HepG2 (cell line): ENCODE data around the gene KLRK1. TPM values are rescaled to one million over a fixed set of nuclear protein-coding genes. Genes with fewer than 3 reads are reported as not detected.
"Not testable (repeated sequence)": the region's sequence is repeated elsewhere in the genome, so short reads cannot be mapped to it uniquely, and the experiment has no call there.

ENCODE experiments used
- ATAC-seq: fragments of 200-7000 bp; cut with Tn5 transposase; 3 replicates; pipeline ENCODE4 v1.9.1; 2020; ENCODE audit warnings: mild to moderate bottlenecking, moderate library complexity
- BruUV-seq: library from RNA; stranded (reverse); fragments of 400-500 nt; replicated peaks from 2 replicates; lab custom pipeline; 2021; lab: Mats Ljungman, UMichigan
- CTCF ChIA-PET: fragments of 300-600 bp; formaldehyde crosslinking; extraction: SDS; loops from one replicate; lab custom pipeline; 2021; ENCODE audit warnings: low total read pairs, inconsistent platforms, low intra/inter-chr PET ratio; lab: Yijun Ruan, JAX
- POLR2A ChIA-PET: fragments of 350-600 bp; sonication (Branson Sonifier 250); formaldehyde crosslinking; loops from one replicate; lab custom pipeline; 2020; ENCODE audit warnings: antibody characterized with exemption, inconsistent platforms; lab: Yijun Ruan, JAX
- DNase-seq: peaks from one replicate; pipeline ENCODE4 v3.0.0-alpha.2; 2015; ENCODE audit warnings: low spot score
- FAIRE-seq: peaks from 3 replicates; lab custom pipeline; 2011; peaks lifted over from hg19 to GRCh38; lab: Jason Lieb, UNC
- H2AFZ ChIP-seq: one replicate; pipeline ENCODE4 v1.6.1; 2011; ENCODE audit warnings: low read length, inconsistent platforms
- H3K27ac ChIP-seq: fragments of 300-600 bp; 3 replicates; pipeline ENCODE4 v1.8.0; 2011; ENCODE audit warnings: mixed run types, mild to moderate bottlenecking, mixed read lengths, low read length, inconsistent platforms; ENCODE audit not compliant: insufficient read depth; ENCODE audit errors: extremely low read length
- H3K27me3 ChIP-seq, 2 experiments: fragments of 200-600 bp in 1 of 2; 2 replicates in 1 of 2; 3 replicates in 1 of 2; pipeline versions ENCODE4 v1.6.0 to v1.8.0; 2011; ENCODE audit warnings: low read length in 2 of 2, mild to moderate bottlenecking in 2 of 2, moderate library complexity in 2 of 2, inconsistent platforms in 1 of 2; ENCODE audit not compliant: insufficient read depth in 2 of 2, control insufficient read depth in 1 of 2
- H3K36me3 ChIP-seq, 2 experiments: fragments of 200-600 bp in 1 of 2; replicated peaks in 1 of 2; 2 replicates in 1 of 2; 3 replicates in 1 of 2; pipeline versions ENCODE4 v1.5.1 to v1.8.0; 2011; ENCODE audit warnings: low read length in 2 of 2, inconsistent platforms in 1 of 2; ENCODE audit not compliant: insufficient read depth in 2 of 2, control insufficient read depth in 1 of 2
- H3K4me1 ChIP-seq: 2 replicates; pipeline ENCODE4 v1.5.1; 2012; ENCODE audit warnings: low read length, inconsistent platforms; ENCODE audit not compliant: insufficient read depth
- H3K4me2 ChIP-seq: 2 replicates; pipeline ENCODE4 v1.6.0; 2011; ENCODE audit warnings: low read depth, low read length, inconsistent platforms
- H3K4me3 ChIP-seq, 3 experiments: fragments of 200-600 bp in 1 of 3; sonication (generic), shearing (Covaris generic) in 1 of 3; replicated peaks in 1 of 3; 2 replicates each; pipeline ENCODE4 v1.5.1; 2011 to 2016; ENCODE audit warnings: low read length in 3 of 3, inconsistent platforms in 2 of 3, low read depth in 2 of 3, mild to moderate bottlenecking in 2 of 3, control low read depth in 1 of 3, mixed read lengths in 1 of 3; ENCODE audit not compliant: insufficient read depth in 1 of 3
- H3K79me2 ChIP-seq: one replicate; pipeline ENCODE4 v1.6.1; 2011; ENCODE audit warnings: low read length, inconsistent platforms; ENCODE audit not compliant: insufficient read depth
- H3K9ac ChIP-seq: 2 replicates; pipeline ENCODE4 v1.6.0; 2011; ENCODE audit warnings: mild to moderate bottlenecking, low read depth, low read length, inconsistent platforms; ENCODE audit not compliant: insufficient read depth
- H3K9me3 ChIP-seq: 2 replicates; pipeline ENCODE4 v1.5.1; 2012; ENCODE audit warnings: mild to moderate bottlenecking, low read length
- H4K20me1 ChIP-seq: 2 replicates; pipeline ENCODE4 v1.6.0; 2011; ENCODE audit warnings: inconsistent platforms, mild to moderate bottlenecking, low read length, moderate library complexity; ENCODE audit not compliant: insufficient read depth
- ZMYM2 ChIP-seq: sonication (generic); formaldehyde crosslinking; IDR thresholded peaks from 2 replicates; pipeline ENCODE4 v1.8.0; 2022; ENCODE audit warnings: mild to moderate bottlenecking, missing genetic modification reagents
- ZNF296 ChIP-seq: sonication (generic); formaldehyde crosslinking; conservative IDR thresholded peaks from 2 replicates; pipeline ENCODE4 v1.5.0; 2020; ENCODE audit warnings: mild to moderate bottlenecking, missing genetic modification reagents
- WGBS: methylation state at CpG from one replicate; pipeline ENCODE4 v1.1.6; 2017; ENCODE audit warnings: low lambda C conversion rate; 5-methylcytosine and 5-hydroxymethylcytosine counted together
- in situ Hi-C: cut with HindIII; loops from 2 replicates; pipeline ENCODE4 v1.10.0; 2017; ENCODE audit warnings: low pct_unique_long_range_greater_than_20kb; ENCODE audit not compliant: extremely low pct_ligation_motif_present
- intact Hi-C: fragments of 100-400 bp; cut with micrococcal nuclease; formaldehyde crosslinking; loops from one replicate; pipeline ENCODE4 v1.10.0; 2022; ENCODE audit not compliant: unreplicated experiment
- polyA plus RNA-seq, 8 experiments: library from polyadenylated mRNA; depleted of rRNA in 3 of 8; stranded (reverse) in 7 of 8; unstranded in 1 of 8; fragments of >200 nt; fragmentation: Illumina TruSeq in 4 of 8; extraction: Trizol in 4 of 8; gene quantifications; 2 replicates each; pipeline versions ENCODE4 v1.2.1 to v1.2.3, GENCODE V29; 2011 to 2016; ENCODE audit warnings: low read depth in 4 of 8, missing spikeins in 1 of 8, mixed read lengths in 1 of 8; ENCODE audit not compliant: insufficient read depth in 1 of 8
- total RNA-seq, 5 experiments: library from RNA; depleted of rRNA; stranded (reverse); fragments of >200 nt; fragmentation: Illumina TruSeq; extraction: Trizol; gene quantifications; 2 replicates each; pipeline ENCODE4 v1.2.3, GENCODE V29; 2016; ENCODE audit warnings: low read depth in 1 of 5
- TF ChIP-seq, protein P1 (sequence below): sonication (generic); formaldehyde crosslinking; IDR thresholded peaks from 2 replicates; pipeline ENCODE4 v1.5.1; 2020; ENCODE audit warnings: missing genetic modification reagents, mild to moderate bottlenecking, borderline replicate concordance

The KLRK1 gene
- total and polyA plus RNA-seq, 2 of the 13 experiments (the other 11 are each of a cell fraction or from before 2014, with no cell fraction given): not detected

- no peak for TF ChIP-seq ZNF296 (CRISPR knock-in tag)
Observed at GRCh38 chr12:10388624-10389413, 1.0 kb downstream of the KLRK1 start (continued).

GRCh38 chr12:10387498-10387897, 2.3 kb downstream of the KLRK1 start:
- H3K27me3 ChIP-seq, POLR2A ChIA-PET, intact Hi-C loops, H3K4me3 ChIP-seq, H3K79me2 ChIP-seq, CTCF ChIA-PET, ATAC-seq, FAIRE-seq, H3K9me3 ChIP-seq, in situ Hi-C loops, DNase-seq, H3K9ac ChIP-seq, BruUV-seq, H3K4me1 ChIP-seq, H2AFZ ChIP-seq, H4K20me1 ChIP-seq, H3K36me3 ChIP-seq, H3K27ac ChIP-seq, H3K4me2 ChIP-seq: not testable (repeated sequence)
- WGBS: 44% methylated on average over 6 of the region's 6 CpGs

GRCh38 chr12:10386857-10387256, 3.0 kb downstream of the KLRK1 start:
- Histone ChIP-seq H3K9ac (no peak overlapping the region), H3K4me1 (no peaks in the 10 kb centered on the region), H3K27me3 (no peaks in the 10 kb centered on the region), H4K20me1 (no peaks in the 10 kb centered on the region), H3K36me3 (no peaks in the 10 kb centered on the region), H3K9me3 (no peaks in the 10 kb centered on the region), H3K4me3 (no peak overlapping the region), H3K4me2 (no peak overlapping the region), H3K27ac (no peak overlapping the region), H2AFZ (no peak overlapping the region), H3K79me2 (no peaks in the 10 kb centered on the region)
- ATAC-seq (no peak), FAIRE-seq (no peak), DNase-seq (no peak)
- TF ChIP-seq ZMYM2 (CRISPR knock-in tag): no peak
- TF ChIP-seq, protein P1, sequence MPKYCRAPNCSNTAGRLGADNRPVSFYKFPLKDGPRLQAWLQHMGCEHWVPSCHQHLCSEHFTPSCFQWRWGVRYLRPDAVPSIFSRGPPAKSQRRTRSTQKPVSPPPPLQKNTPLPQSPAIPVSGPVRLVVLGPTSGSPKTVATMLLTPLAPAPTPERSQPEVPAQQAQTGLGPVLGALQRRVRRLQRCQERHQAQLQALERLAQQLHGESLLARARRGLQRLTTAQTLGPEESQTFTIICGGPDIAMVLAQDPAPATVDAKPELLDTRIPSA (CRISPR knock-in tag): no peak
- in situ Hi-C loops: no loop called here
- WGBS: 4% methylated on average over 1 of the region's 1 CpG
- ChIA-PET CTCF (no interaction called here), POLR2A (no interaction called here)
- intact Hi-C loops: no loop called here
- no TSS peak for BruUV-seq
